H1 (cell line): Measurements from ENCODE around the gene SOBP. TPM values are rescaled to one million over a fixed set of nuclear protein-coding genes. Genes with fewer than 3 reads are reported as not detected.

Experiments
- CTCF ChIA-PET: fragments of 300-600 bp; sonication (Branson Sonifier 250); formaldehyde crosslinking; loops from one replicate; lab custom pipeline; 2021; ENCODE audit not compliant: partially characterized antibody; lab: Charles Lee
- POLR2A ChIA-PET: fragments of 300-600 bp; sonication (Branson Sonifier 250); formaldehyde crosslinking; loops from one replicate; lab custom pipeline; 2021; ENCODE audit warnings: inconsistent platforms; ENCODE audit not compliant: partially characterized antibody; lab: Charles Lee
- DNase-seq, 2 experiments: peaks; one replicate each; pipeline versions ENCODE4 v3.0.0 to v3.0.0-alpha.2; 2010 to 2022; ENCODE audit warnings: low spot score in 2 of 2, low read depth in 1 of 2, mixed read lengths in 1 of 2
- FAIRE-seq: peaks from 2 replicates; lab custom pipeline; 2011; peaks lifted over from hg19 to GRCh38; lab: Jason Lieb, UNC
- H2AFZ ChIP-seq: 2 replicates; pipeline ENCODE4 v1.8.1; 2012; ENCODE audit warnings: low read length, inconsistent platforms
- H2AK5ac ChIP-seq: 2 replicates; pipeline ENCODE4 v1.6.1; 2013; ENCODE audit warnings: low read depth, low read length
- H2BK120ac ChIP-seq: replicated peaks from 2 replicates; pipeline ENCODE3; 2013; ENCODE audit warnings: low read depth, low read length, inconsistent platforms
- H2BK12ac ChIP-seq: 2 replicates; pipeline ENCODE4 v1.6.1; 2013; ENCODE audit warnings: low read depth, low read length
- H2BK15ac ChIP-seq: 2 replicates; pipeline ENCODE4 v1.6.1; 2013; ENCODE audit warnings: low read length
- H2BK20ac ChIP-seq: 2 replicates; pipeline ENCODE4 v1.6.1; 2013; ENCODE audit warnings: low read length
- H2BK5ac ChIP-seq: 2 replicates; pipeline ENCODE4 v1.6.1; 2013; ENCODE audit warnings: low read depth, low read length
- H3K14ac ChIP-seq: 2 replicates; pipeline ENCODE4 v1.6.1; 2013; ENCODE audit warnings: inconsistent platforms; ENCODE audit not compliant: insufficient read length
- H3K18ac ChIP-seq: 2 replicates; pipeline ENCODE4 v1.6.1; 2013; ENCODE audit warnings: low read length; ENCODE audit errors: extremely low read depth
- H3K23ac ChIP-seq: 2 replicates; pipeline ENCODE4 v1.6.1; 2013; ENCODE audit warnings: inconsistent platforms; ENCODE audit not compliant: insufficient read length
- H3K23me2 ChIP-seq: 2 replicates; pipeline ENCODE4 v1.6.1; 2013; ENCODE audit warnings: low read depth, low read length
- H3K27ac ChIP-seq: 2 replicates; pipeline ENCODE4 v1.6.1; 2011; ENCODE audit warnings: low read depth, low read length, inconsistent platforms
- H3K27me3 ChIP-seq, 4 experiments: replicated peaks in 1 of 4; 1 replicate in 1 of 4; 2 replicates in 3 of 4; pipeline versions ENCODE4 v1.6.1 to v1.8.1; 2011 to 2013; ENCODE audit warnings: low read length in 3 of 4, mild to moderate bottlenecking in 3 of 4, inconsistent platforms in 2 of 4, mixed read lengths in 2 of 4, moderate library complexity in 1 of 4; ENCODE audit not compliant: control insufficient read depth in 3 of 4, insufficient read depth in 3 of 4; ENCODE audit errors: extremely low read depth in 1 of 4
- H3K36me3 ChIP-seq, 4 experiments: 2 replicates each; pipeline versions ENCODE4 v1.6.1 to v1.8.1; 2011 to 2013; ENCODE audit warnings: mild to moderate bottlenecking in 4 of 4, low read length in 3 of 4, moderate library complexity in 2 of 4, control low read depth in 1 of 4, inconsistent platforms in 1 of 4; ENCODE audit not compliant: insufficient read depth in 4 of 4, control insufficient read depth in 2 of 4
- H3K4ac ChIP-seq: replicated peaks from 2 replicates; pipeline ENCODE3; 2013; ENCODE audit warnings: low read length, low read depth, mixed read lengths, inconsistent platforms; ENCODE audit not compliant: insufficient read length
- H3K4me1 ChIP-seq, 4 experiments: replicated peaks in 1 of 4; 1 replicate in 1 of 4; 2 replicates in 3 of 4; pipeline versions ENCODE4 v1.6.1 to v1.8.1; 2011 to 2013; ENCODE audit warnings: low read length in 3 of 4, inconsistent platforms in 2 of 4, mixed read lengths in 1 of 4; ENCODE audit not compliant: insufficient read depth in 4 of 4, control insufficient read depth in 3 of 4
- H3K4me2 ChIP-seq, 2 experiments: 2 replicates each; pipeline versions ENCODE4 v1.6.1 to v1.8.1; 2011 to 2013; ENCODE audit warnings: low read depth in 2 of 2, low read length in 2 of 2, control low read depth in 1 of 2, inconsistent platforms in 1 of 2, mild to moderate bottlenecking in 1 of 2; ENCODE audit not compliant: insufficient read depth in 1 of 2
- H3K4me3 ChIP-seq, 4 experiments: fragments of 200-600, 300-600 bp in 1 of 4; sonication (generic), shearing (Covaris generic), sonication (Bioruptor Twin) in 1 of 4; 2 replicates each; pipeline versions ENCODE4 v1.5.1 to v1.8.1; 2011 to 2016; ENCODE audit warnings: low read length in 4 of 4, low read depth in 3 of 4, control low read depth in 2 of 4, inconsistent platforms in 2 of 4, mild to moderate bottlenecking in 2 of 4, mixed read lengths in 1 of 4, moderate library complexity in 1 of 4; ENCODE audit not compliant: insufficient read depth in 2 of 4; ENCODE audit errors: extremely low read depth in 1 of 4
- H3K56ac ChIP-seq: replicated peaks from 2 replicates; pipeline ENCODE3; 2013; ENCODE audit warnings: low read depth, mild to moderate bottlenecking, mixed read lengths, low read length, inconsistent platforms; ENCODE audit not compliant: insufficient read length
- H3K79me1 ChIP-seq: 2 replicates; pipeline ENCODE4 v1.6.1; 2013; ENCODE audit warnings: low read depth, low read length, control low read depth
- H3K79me2 ChIP-seq, 2 experiments: 2 replicates each; pipeline versions ENCODE4 v1.6.1 to v1.8.1; 2012 to 2013; ENCODE audit warnings: low read length in 2 of 2, mild to moderate bottlenecking in 2 of 2, inconsistent platforms in 1 of 2; ENCODE audit not compliant: insufficient read depth in 2 of 2, control insufficient read depth in 1 of 2
- H3K9ac ChIP-seq, 4 experiments: replicated peaks in 1 of 4; 1 replicate in 1 of 4; 2 replicates in 3 of 4; pipeline versions ENCODE4 v1.6.1 to v1.8.1; 2011 to 2013; ENCODE audit warnings: low read depth in 3 of 4, low read length in 3 of 4, control low read depth in 2 of 4, mild to moderate bottlenecking in 2 of 4, moderate library complexity in 2 of 4, inconsistent platforms in 1 of 4; ENCODE audit errors: extremely low read depth in 1 of 4
- H3K9me3 ChIP-seq, 2 experiments: 2 replicates each; pipeline versions ENCODE4 v1.6.1 to v1.8.1; 2012 to 2013; ENCODE audit warnings: mild to moderate bottlenecking in 2 of 2, moderate library complexity in 2 of 2, control low read depth in 1 of 2, inconsistent platforms in 1 of 2, low read depth in 1 of 2, low read length in 1 of 2, mixed read lengths in 1 of 2; ENCODE audit not compliant: insufficient read depth in 2 of 2
- H4K20me1 ChIP-seq, 2 experiments: replicated peaks in 1 of 2; 2 replicates each; pipeline versions ENCODE3 to v1.8.1; 2011 to 2013; ENCODE audit warnings: inconsistent platforms in 2 of 2, low read length in 2 of 2, mild to moderate bottlenecking in 1 of 2; ENCODE audit not compliant: insufficient read depth in 2 of 2, control insufficient read depth in 1 of 2
- H4K5ac ChIP-seq: 2 replicates; pipeline ENCODE4 v1.6.1; 2013; ENCODE audit warnings: low read length, low read depth, mixed read lengths, inconsistent platforms; ENCODE audit not compliant: insufficient read length
- H4K8ac ChIP-seq: 2 replicates; pipeline ENCODE4 v1.8.0; 2013; ENCODE audit warnings: mild to moderate bottlenecking, moderate library complexity, low read length, inconsistent platforms; ENCODE audit not compliant: insufficient read depth; ENCODE audit errors: extremely low read depth
- H4K91ac ChIP-seq: replicated peaks from 2 replicates; pipeline ENCODE3; 2013; ENCODE audit warnings: low read length, mixed read lengths, inconsistent platforms; ENCODE audit not compliant: insufficient read length
- BCL11A ChIP-seq, 2 experiments: IDR thresholded peaks; one replicate each; pipeline ENCODE4 v1.6.1; 2011; ENCODE audit warnings: low read depth in 2 of 2, low read length in 2 of 2, mild to moderate bottlenecking in 2 of 2
- CHD1 ChIP-seq: IDR thresholded peaks from 2 replicates; pipeline ENCODE4 v1.6.1; 2012; ENCODE audit warnings: low read depth, low read length, improper control_type of control experiment
- CREB1 ChIP-seq: IDR thresholded peaks from 2 replicates; pipeline ENCODE4 v1.6.1; 2012; ENCODE audit warnings: inconsistent platforms
- EZH2 ChIP-seq: fragments of 200-600 bp; sonication (generic); IDR thresholded peaks from 2 replicates; pipeline ENCODE4 v1.7.1; 2012; ENCODE audit warnings: low read depth, mild to moderate bottlenecking, moderate library complexity, low read length, inconsistent platforms; ENCODE audit not compliant: severe bottlenecking
- KDM1A ChIP-seq: fragments of 200-600, 300-600 bp; sonication (generic); IDR thresholded peaks from 2 replicates; pipeline ENCODE4 v1.7.1; 2016; ENCODE audit warnings: mild to moderate bottlenecking, low read length, borderline replicate concordance
- POLR2A ChIP-seq, 2 experiments: IDR thresholded peaks; 1 replicate in 1 of 2; 2 replicates in 1 of 2; pipeline ENCODE4 v1.6.1; 2011; ENCODE audit warnings: low read depth in 2 of 2, low read length in 2 of 2, mild to moderate bottlenecking in 2 of 2; ENCODE audit errors: control extremely low read depth in 1 of 2
- POLR2AphosphoS5 ChIP-seq: IDR thresholded peaks from 2 replicates; pipeline ENCODE4 v1.6.1; 2011; ENCODE audit warnings: low read depth, low read length
- RAD21 ChIP-seq, 2 experiments: IDR thresholded peaks in 1 of 2; conservative IDR thresholded peaks in 1 of 2; 2 replicates each; pipeline ENCODE4 v1.6.1; 2011; ENCODE audit warnings: low read depth in 2 of 2, low read length in 2 of 2, improper control_type of control experiment in 1 of 2, inconsistent platforms in 1 of 2, mild to moderate bottlenecking in 1 of 2, moderate library complexity in 1 of 2
- RXRA ChIP-seq: IDR thresholded peaks from 2 replicates; pipeline ENCODE4 v1.6.1; 2011; ENCODE audit warnings: low read depth, mild to moderate bottlenecking, low read length, moderate library complexity; ENCODE audit not compliant: insufficient read depth
- SIN3A ChIP-seq, 2 experiments: IDR thresholded peaks in 1 of 2; conservative IDR thresholded peaks in 1 of 2; 2 replicates each; pipeline ENCODE4 v1.6.1; 2011 to 2012; ENCODE audit warnings: low read length in 2 of 2, improper control_type of control experiment in 1 of 2, low read depth in 1 of 2, mild to moderate bottlenecking in 1 of 2
- SIRT6 ChIP-seq: IDR thresholded peaks from one replicate; pipeline ENCODE4 v1.7.1; 2012; ENCODE audit warnings: low read length, inconsistent platforms
- TBP ChIP-seq: IDR thresholded peaks from 2 replicates; pipeline ENCODE4 v1.6.1; 2011; ENCODE audit warnings: low read depth, low read length, improper control_type of control experiment
- WGBS, 2 experiments: shearing (Covaris generic) in 1 of 2; methylation state at CpG; one replicate each; pipeline versions ENCODE4 v1.1.6 to v1.1.7; 2013 to 2015; ENCODE audit warnings: low lambda C conversion rate in 2 of 2, mixed read lengths in 2 of 2, inconsistent platforms in 1 of 2, low coverage in 1 of 2, missing lambda C conversion rate in 1 of 2; ENCODE audit not compliant: insufficient replicate concordance in 2 of 2, insufficient coverage in 1 of 2, insufficient read length in 1 of 2; ENCODE audit errors: extremely low coverage in 1 of 2, missing lambda C conversion rate in 1 of 2; 5-methylcytosine and 5-hydroxymethylcytosine counted together
- polyA plus RNA-seq, 7 experiments: library from polyadenylated mRNA; depleted of rRNA in 3 of 7; stranded (reverse) in 5 of 7; unstranded in 2 of 7; fragments of >200 nt in 5 of 7; fragments of 200-250 nt in 2 of 7; gene quantifications; 1 replicate in 5 of 7; 2 replicates in 1 of 7; 4 replicates in 1 of 7; pipeline versions ENCODE4 v1.2.1 to v1.2.3, GENCODE V29; 2011 to 2013; ENCODE audit warnings: missing spikeins in 2 of 7, mixed read lengths in 2 of 7
- total RNA-seq: library from RNA; stranded (reverse); fragmentation: NEBNext Ultra II Directional; extraction: Animal tissue kit (Norgen Biotek cat#: 25700); gene quantifications from 2 replicates; pipeline ENCODE4 v1.2.1, GENCODE V29; 2021

Gene SOBP
- total and polyA plus RNA-seq, 2 of the 8 experiments (the other 6 are each of a cell fraction or from before 2014, with no cell fraction given), result 0.45 to 6.2 TPM

GRCh38 chr6:107642095-107642860 is 152.4 kb downstream of the SOBP start:
- Histone ChIP-seq H4K91ac (no peak overlapping the region), H4K5ac (no peak overlapping the region), H3K9me3 (no peaks in the 10 kb centered on the region), H4K8ac (no peak overlapping the region), H3K56ac (no peak overlapping the region), H3K79me2 (no peaks in the 10 kb centered on the region), H2BK15ac (no peak overlapping the region), H2BK120ac (no peak overlapping the region), H3K36me3 (no peaks in the 10 kb centered on the region), H3K27me3 (no peaks in the 10 kb centered on the region), H3K18ac (no peak overlapping the region), H3K4me2 (no peak overlapping the region), H3K27ac (no peak overlapping the region), H3K23me2 (no peaks in the 10 kb centered on the region), H3K23ac (no peak overlapping the region), H4K20me1 (no peaks in the 10 kb centered on the region), H2BK20ac (no peak overlapping the region), H3K9ac (no peak overlapping the region), H3K4ac (no peak overlapping the region), H2AFZ (no peak overlapping the region), H3K4me3 (no peak overlapping the region), H3K79me1 (no peaks in the 10 kb centered on the region), H2AK5ac (no peak overlapping the region), H2BK5ac (no peak overlapping the region), H2BK12ac (no peak overlapping the region), H3K14ac (no peak overlapping the region), H3K4me1 (no peaks in the 10 kb centered on the region)
- ChIA-PET CTCF (interaction anchor here (0.6 to 2.3 kb wide), 4 partner anchors 13 to 515 kb away, joined by 3 to 13 read pairs (median 8); no protein-coding TSS in a partner anchor), POLR2A (interaction anchor here (1.2 kb wide), 1 partner anchor 37 kb away, joined by 3 read pairs; no protein-coding TSS in a partner anchor)
- no peak for DNase-seq
- 75% methylated on average over 3 of the region's 3 CpGs; no CpG with 5 or more reads in 1 of the 2 experiments for WGBS, 2 experiments
- no peak for FAIRE-seq
- no peak for TF ChIP-seq RXRA
- TF ChIP-seq RAD21 (IDR thresholded peaks at IDR 0.05 in 1 of 2, conservative IDR thresholded peaks at IDR 0.05 in 1 of 2; ENCODE audit: low read depth in 2 of 2, low read length in 2 of 2), result no peak
- TF ChIP-seq BCL11A (IDR thresholded peaks at IDR 0.05; ENCODE audit: low read depth in 2 of 2, low read length in 2 of 2), result no peak
- no peak for TF ChIP-seq SIN3A (conservative IDR thresholded peaks at IDR 0.05 in 1 of 2, IDR thresholded peaks at IDR 0.05 in 1 of 2; ENCODE audit: low read depth in 1 of 2, low read length in 2 of 2)
- no peak for TF ChIP-seq EZH2
- no peak for TF ChIP-seq SIRT6
- no peak for TF ChIP-seq POLR2AphosphoS5
- no peak for TF ChIP-seq POLR2A (IDR thresholded peaks at IDR 0.05; ENCODE audit: control extremely low read depth in 1 of 2, low read depth in 2 of 2, low read length in 2 of 2)
- TF ChIP-seq KDM1A, result no peak
- no peak for TF ChIP-seq CHD1
- no peak for TF ChIP-seq TBP
- no peak for TF ChIP-seq CREB1
